Measurements from ENCODE around the gene HYAL1. TPM values are rescaled to one million over a fixed set of nuclear protein-coding genes. Genes with fewer than 3 reads are reported as not detected.

The HYAL1 gene
- total RNA-seq, 2 donors from 2014 or later, result 0.39 TPM; not detected in 1

- Mint-ChIP-seq H3K9me3 (no peaks in the 10 kb centered on the region), H3K27ac (peak overlapping the region; percentile 52 to 57), H3K36me3 (peaks cover 0 to 10% of the 10 kb centered on the region in 2 donors)
- DNase-seq (ENCODE audit: low spot score in 2 of 2) (no peak), ATAC-seq (no peak)
Observed at GRCh38 chr3:50250514-50250913, 52.9 kb downstream of the HYAL1 start.

Other genes starting within 250 kb of the HYAL1 start
- gene RBM5, start 214.7 kb downstream of the HYAL1 start, total RNA-seq, result 100 to 1,000 TPM; 159 to 182 TPM
- gene SEMA3F, start 148.2 kb downstream of the HYAL1 start, total RNA-seq, result under 1 TPM; 0.32 to 0.54 TPM
- not detected for gene GNAT1, start 112.0 kb downstream of the HYAL1 start, total RNA-seq
- gene SLC38A3, start 98.3 kb downstream of the HYAL1 start, total RNA-seq, result not detected
- 100 to 1,000 TPM; 313 to 349 TPM for gene GNAI2, start 67.4 kb downstream of the HYAL1 start, total RNA-seq
- 1 to 10 TPM in 1 of 2 donors, under 1 TPM in 1; 0.77 to 4.1 TPM for gene SEMA3B, start 34.4 kb downstream of the HYAL1 start, total RNA-seq
- not detected for gene LSMEM2, start 24.5 kb downstream of the HYAL1 start, total RNA-seq
- 100 to 1,000 TPM in 1 of 2 donors, 10 to 100 TPM in 1; 63.8 to 100 TPM for gene IFRD2, start 11.1 kb downstream of the HYAL1 start, total RNA-seq
- gene HYAL3, start 4.2 kb downstream of the HYAL1 start, total RNA-seq, result 1 to 10 TPM; 4.3 to 6.6 TPM
- gene NAA80, start 4.2 kb downstream of the HYAL1 start, total RNA-seq, result 10 to 100 TPM; 19.4 to 26.0 TPM
- 1 to 10 TPM; 4.2 to 6.1 TPM for gene HYAL2, start 19.2 kb upstream of the HYAL1 start, total RNA-seq
- gene TUSC2, start 24.6 kb upstream of the HYAL1 start, total RNA-seq, result 10 to 100 TPM; 10.7 to 20.1 TPM
- gene RASSF1, start 37.3 kb upstream of the HYAL1 start, total RNA-seq, result 10 to 100 TPM; 68.3 to 83.1 TPM
- 1 to 10 TPM; 1.9 to 4.1 TPM for gene ZMYND10, start 42.2 kb upstream of the HYAL1 start, total RNA-seq
- 10 to 100 TPM; 42.3 to 50.7 TPM for gene NPRL2, start 47.2 kb upstream of the HYAL1 start, total RNA-seq
- 10 to 100 TPM; 18.1 to 34.3 TPM for gene CYB561D2, start 47.3 kb upstream of the HYAL1 start, total RNA-seq
- gene TMEM115, start 55.9 kb upstream of the HYAL1 start, total RNA-seq, result 10 to 100 TPM; 10.9 to 15.1 TPM
- 1 to 10 TPM; 2.4 to 3.0 TPM for gene CACNA2D2, start 200.1 kb upstream of the HYAL1 start, total RNA-seq

Data from activated naive CD4-positive, alpha-beta T cell treated with anti-CD3 and anti-CD28 coated beads, Interleukin-2, amount 50 U/mL, for 72 hours (primary cell).